ENCODE measurements around the gene SHISA4.

- no peak for TF ChIP-seq CTCF (tag by site-specific recombination; IDR thresholded peaks at IDR 0.05)
- TF ChIP-seq ZNF248 (tag by site-specific recombination; IDR thresholded peaks at IDR 0.05), result no peak
- no peak for TF ChIP-seq REST (tag by site-specific recombination; IDR thresholded peaks at IDR 0.05)
Observed at GRCh38 chr1:201937624-201938213, 49.0 kb downstream of the SHISA4 start.

Measured in HEK293 (cell line).